ENCODE measurements around the gene SMAD5.

SMAD5 gene

DNA sequence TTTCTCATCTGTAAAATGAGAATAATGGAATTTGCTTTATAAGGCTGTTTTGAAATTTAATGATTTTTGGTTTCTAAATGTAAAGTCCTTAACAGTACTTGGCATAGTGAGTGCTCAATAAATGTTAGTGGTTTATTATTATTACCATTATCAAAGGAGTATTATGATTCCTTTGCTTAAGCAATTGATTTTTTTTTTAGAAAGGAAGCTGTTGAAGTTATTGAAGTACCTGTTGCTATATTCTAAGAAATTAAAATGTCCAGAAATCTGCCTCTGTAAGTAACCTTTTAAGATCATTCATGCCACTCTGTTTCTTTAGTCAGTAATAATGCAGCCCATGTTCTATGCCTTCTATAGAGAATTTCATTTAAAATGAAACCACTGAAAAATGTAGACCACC, 15.0 kb downstream of the SMAD5 start:
- Histone ChIP-seq H3K27me3 (replicated peaks; ENCODE audit: control insufficient read depth, insufficient read depth, low read length) (no peaks in the 10 kb centered on the region), H3K36me3 (ENCODE audit: control insufficient read depth, insufficient read depth, low read length) (no peaks in the 10 kb centered on the region), H3K4me3 (replicated peaks; ENCODE audit: low read depth, low read length) (no peak overlapping the region)
- no peak for DNase-seq (ENCODE audit: extremely low read depth, insufficient read length)
- TF ChIP-seq, protein P1, sequence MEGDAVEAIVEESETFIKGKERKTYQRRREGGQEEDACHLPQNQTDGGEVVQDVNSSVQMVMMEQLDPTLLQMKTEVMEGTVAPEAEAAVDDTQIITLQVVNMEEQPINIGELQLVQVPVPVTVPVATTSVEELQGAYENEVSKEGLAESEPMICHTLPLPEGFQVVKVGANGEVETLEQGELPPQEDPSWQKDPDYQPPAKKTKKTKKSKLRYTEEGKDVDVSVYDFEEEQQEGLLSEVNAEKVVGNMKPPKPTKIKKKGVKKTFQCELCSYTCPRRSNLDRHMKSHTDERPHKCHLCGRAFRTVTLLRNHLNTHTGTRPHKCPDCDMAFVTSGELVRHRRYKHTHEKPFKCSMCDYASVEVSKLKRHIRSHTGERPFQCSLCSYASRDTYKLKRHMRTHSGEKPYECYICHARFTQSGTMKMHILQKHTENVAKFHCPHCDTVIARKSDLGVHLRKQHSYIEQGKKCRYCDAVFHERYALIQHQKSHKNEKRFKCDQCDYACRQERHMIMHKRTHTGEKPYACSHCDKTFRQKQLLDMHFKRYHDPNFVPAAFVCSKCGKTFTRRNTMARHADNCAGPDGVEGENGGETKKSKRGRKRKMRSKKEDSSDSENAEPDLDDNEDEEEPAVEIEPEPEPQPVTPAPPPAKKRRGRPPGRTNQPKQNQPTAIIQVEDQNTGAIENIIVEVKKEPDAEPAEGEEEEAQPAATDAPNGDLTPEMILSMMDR (IDR thresholded peaks at IDR 0.05; ENCODE audit: insufficient read depth, low read length, poor library complexity, severe bottlenecking), result no peak

DNA sequence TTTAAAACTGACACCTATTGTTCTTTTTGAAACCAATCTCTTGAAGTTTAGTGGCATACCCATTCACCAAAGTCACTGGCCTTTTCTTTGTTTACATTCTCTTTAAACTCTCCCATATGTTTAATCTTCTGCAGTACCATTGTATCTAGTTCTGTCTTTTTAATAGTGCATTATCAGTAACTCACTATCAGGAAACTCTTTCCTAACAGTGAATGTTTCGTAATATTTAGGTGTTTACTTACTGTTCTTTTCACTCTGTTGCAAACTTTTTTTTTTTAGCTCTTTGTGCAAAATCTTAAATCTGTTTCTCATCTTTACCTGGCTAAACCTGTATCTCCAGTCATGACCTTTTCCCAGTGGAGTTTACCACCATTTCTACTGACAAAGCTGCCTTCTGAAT, 17.2 kb downstream of the SMAD5 start:
- TF ChIP-seq, protein P1 (IDR thresholded peaks at IDR 0.05; ENCODE audit: insufficient read depth, low read length, poor library complexity, severe bottlenecking), result no peak
- DNase-seq (ENCODE audit: extremely low read depth, insufficient read length), result no peak
- no peaks in the 10 kb centered on the region for H3K27me3 ChIP-seq (replicated peaks; ENCODE audit: control insufficient read depth, insufficient read depth, low read length)
- no peak overlapping the region for H3K4me3 ChIP-seq (replicated peaks; ENCODE audit: low read depth, low read length)
- H3K36me3 ChIP-seq (ENCODE audit: control insufficient read depth, insufficient read depth, low read length), result peaks cover 2% of the 10 kb centered on the region; the same call in 1 of the 2 replicates

DNA sequence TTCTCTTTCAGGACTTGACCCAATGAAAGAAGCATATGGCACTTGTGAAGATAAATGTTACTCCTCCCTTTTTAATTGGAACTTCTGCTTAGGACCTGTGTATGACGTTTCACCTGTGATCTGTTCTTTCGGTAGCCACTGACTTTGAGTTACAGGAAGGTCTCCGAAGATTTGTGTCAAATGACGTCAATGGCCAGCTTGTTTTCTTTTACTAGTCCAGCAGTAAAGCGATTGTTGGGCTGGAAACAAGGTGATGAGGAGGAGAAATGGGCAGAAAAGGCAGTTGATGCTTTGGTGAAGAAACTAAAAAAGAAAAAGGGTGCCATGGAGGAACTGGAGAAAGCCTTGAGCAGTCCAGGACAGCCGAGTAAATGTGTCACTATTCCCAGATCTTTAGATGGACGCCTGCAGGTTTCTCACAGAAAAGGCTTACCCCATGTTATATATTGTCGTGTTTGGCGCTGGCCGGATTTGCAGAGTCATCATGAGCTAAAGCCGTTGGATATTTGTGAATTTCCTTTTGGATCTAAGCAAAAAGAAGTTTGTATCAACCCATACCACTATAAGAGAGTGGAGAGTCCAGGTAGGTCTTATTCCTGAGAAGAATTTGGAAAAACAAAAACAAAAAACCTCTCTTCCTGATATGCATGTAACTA, 21.1 kb downstream of the SMAD5 start:
- Histone ChIP-seq H3K27me3 (replicated peaks; ENCODE audit: control insufficient read depth, insufficient read depth, low read length) (no peaks in the 10 kb centered on the region), H3K4me3 (replicated peaks; ENCODE audit: low read depth, low read length) (no peak overlapping the region), H3K36me3 (ENCODE audit: control insufficient read depth, insufficient read depth, low read length) (peaks cover 2% of the 10 kb centered on the region; the same call in 1 of the 2 replicates)
- TF ChIP-seq, protein P1 (IDR thresholded peaks at IDR 0.05; ENCODE audit: insufficient read depth, low read length, poor library complexity, severe bottlenecking), result no peak
- no peak for DNase-seq (ENCODE audit: extremely low read depth, insufficient read length)

DNA sequence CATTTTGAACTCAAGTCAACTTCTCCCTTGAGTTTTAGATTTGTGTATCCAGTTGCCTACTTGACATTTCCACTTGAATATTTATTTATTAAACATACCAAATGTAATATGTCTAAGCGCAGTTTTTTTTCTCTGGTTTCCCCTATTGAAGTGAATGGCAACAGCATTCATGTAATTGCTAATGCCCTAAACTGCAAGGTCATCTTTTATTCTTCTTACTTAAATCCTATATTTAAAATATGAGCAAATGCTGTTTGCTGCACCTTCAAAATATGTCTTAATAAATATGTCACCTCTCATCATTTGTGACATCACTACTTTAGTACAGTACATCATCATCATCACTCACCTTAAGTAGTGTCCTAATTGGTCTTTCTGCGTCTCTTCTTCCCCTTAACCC, 22.4 kb downstream of the SMAD5 start:
- peaks cover 2% of the 10 kb centered on the region; the same call in 1 of the 2 replicates for H3K36me3 ChIP-seq (ENCODE audit: control insufficient read depth, insufficient read depth, low read length)
- DNase-seq (ENCODE audit: extremely low read depth, insufficient read length), result no peak

DNA sequence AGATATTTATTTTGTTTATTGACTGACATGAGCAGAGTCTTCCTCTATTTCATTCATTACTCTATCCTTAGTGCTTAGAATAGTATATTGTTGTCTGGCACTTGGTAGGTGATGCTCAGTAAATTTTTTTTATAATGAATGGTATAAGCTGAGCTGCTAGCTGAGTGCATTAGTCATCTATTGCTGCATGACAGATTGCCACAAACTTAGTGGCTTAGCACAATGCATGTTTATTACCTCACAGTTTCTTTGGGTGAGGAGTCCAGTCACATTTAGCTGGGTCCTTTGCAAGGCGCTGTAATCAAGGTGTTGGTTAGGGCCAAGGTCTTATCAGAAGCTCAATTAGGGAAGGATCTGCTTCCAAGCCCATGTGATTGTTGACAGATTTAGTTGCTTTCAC, 23.1 kb downstream of the SMAD5 start:
- H3K36me3 ChIP-seq (ENCODE audit: control insufficient read depth, insufficient read depth, low read length), result peaks cover 3% of the 10 kb centered on the region
- DNase-seq (ENCODE audit: extremely low read depth, insufficient read length), result no peak
- H3K4me3 ChIP-seq (replicated peaks; ENCODE audit: low read depth, low read length), result no peak overlapping the region
- TF ChIP-seq, protein P1 (IDR thresholded peaks at IDR 0.05; ENCODE audit: insufficient read depth, low read length, poor library complexity, severe bottlenecking), result no peak
- no peaks in the 10 kb centered on the region for H3K27me3 ChIP-seq (replicated peaks; ENCODE audit: control insufficient read depth, insufficient read depth, low read length)

More for the DNA sequence above, 22.4 kb downstream of the SMAD5 start:
- no peak overlapping the region for H3K4me3 ChIP-seq (replicated peaks; ENCODE audit: low read depth, low read length)
- TF ChIP-seq, protein P1 (IDR thresholded peaks at IDR 0.05; ENCODE audit: insufficient read depth, low read length, poor library complexity, severe bottlenecking), result no peak
- no peaks in the 10 kb centered on the region for H3K27me3 ChIP-seq (replicated peaks; ENCODE audit: control insufficient read depth, insufficient read depth, low read length)

DNA sequence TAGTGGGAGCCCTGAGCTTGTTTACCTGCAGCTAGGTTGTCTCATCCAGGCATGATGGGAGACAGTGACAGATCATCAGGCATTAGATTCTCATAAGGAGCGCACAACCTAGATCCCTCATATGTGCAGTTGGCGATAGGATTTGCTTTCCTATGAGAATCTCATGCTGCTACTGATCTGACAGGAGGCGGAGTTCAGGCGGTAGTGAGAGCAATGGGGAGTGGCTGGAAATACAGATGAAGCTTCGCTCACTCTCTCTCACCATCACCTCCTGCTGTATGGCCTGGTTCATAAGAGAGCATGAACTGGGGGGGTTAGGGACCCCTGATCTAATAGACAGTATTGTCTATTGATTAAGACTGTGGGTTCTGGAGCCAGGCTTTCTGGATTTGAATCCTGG, 24.9 kb downstream of the SMAD5 start:
- TF ChIP-seq, protein P1 (IDR thresholded peaks at IDR 0.05; ENCODE audit: insufficient read depth, low read length, poor library complexity, severe bottlenecking), result no peak
- peaks cover 4% of the 10 kb centered on the region for H3K36me3 ChIP-seq (ENCODE audit: control insufficient read depth, insufficient read depth, low read length)
- no peak overlapping the region for H3K4me3 ChIP-seq (replicated peaks; ENCODE audit: low read depth, low read length)
- no peak for DNase-seq (ENCODE audit: extremely low read depth, insufficient read length)
- H3K27me3 ChIP-seq (replicated peaks; ENCODE audit: control insufficient read depth, insufficient read depth, low read length), result no peaks in the 10 kb centered on the region
